Measurements from ENCODE around the gene RYR3. TPM values are rescaled to one million over a fixed set of nuclear protein-coding genes. Genes with fewer than 3 reads are reported as not detected.

Gene RYR3
- polyA plus RNA-seq, 1 donor (not counting 4 experiments of a cell fraction or from before 2014, with no cell fraction given), result 0.04 TPM

GRCh38 chr15:33706173-33706572 is 395.4 kb downstream of the RYR3 start:
- H3K27ac ChIP-seq (ENCODE audit: control insufficient read depth, insufficient read depth, low read length), result no peak overlapping the region
- FAIRE-seq (no peak), DNase-seq (ENCODE audit: low read depth, low spot score) (no peak)
- H3K9me1 ChIP-seq (ENCODE audit: control insufficient read depth, extremely low read depth, insufficient read depth, low read length), result no peaks in the 10 kb centered on the region
- H3K4me3 ChIP-seq (ENCODE audit: control insufficient read depth in 2 of 3, extremely low read depth in 1 of 3, insufficient read depth in 2 of 3, low read depth in 1 of 3, low read length in 3 of 3), result no peak overlapping the region
- H3K36me3 ChIP-seq (ENCODE audit: control insufficient read depth in 2 of 2, extremely low read depth in 1 of 2, insufficient read depth in 2 of 2, low read length in 2 of 2), result no peaks in the 10 kb centered on the region
- no peaks in the 10 kb centered on the region for H3K27me3 ChIP-seq (ENCODE audit: control insufficient read depth, extremely low read depth, insufficient read depth, low read length)
- dilution Hi-C loops (cut with MboI; ENCODE audit: extremely low pct_ligation_motif_present, low sequenced_read_pairs), result loop anchor here (25.0 kb wide), 1 partner anchor 469 kb away; no protein-coding TSS in a partner anchor
- H3K4me2 ChIP-seq (ENCODE audit: control insufficient read depth, extremely low read depth, insufficient read depth, low read depth, low read length), result no peak overlapping the region
- no peaks in the 10 kb centered on the region for H3K4me1 ChIP-seq (ENCODE audit: control insufficient read depth, extremely low read depth, insufficient read depth, low read length)
- no peak overlapping the region for H2AFZ ChIP-seq (ENCODE audit: control insufficient read depth, low read length)
- no peaks in the 10 kb centered on the region for H3K79me2 ChIP-seq (ENCODE audit: control insufficient read depth, insufficient read depth, low read length)
- no peaks in the 10 kb centered on the region for H4K20me1 ChIP-seq (ENCODE audit: control insufficient read depth, extremely low read depth, insufficient read depth, low read length)
- TF ChIP-seq EZH2 (IDR thresholded peaks at IDR 0.05; ENCODE audit: low read length) (no peak), CTCF (optimal IDR thresholded peaks at IDR 0.05 in 1 of 3, IDR thresholded peaks at IDR 0.05 in 1 of 3, conservative IDR thresholded peaks at IDR 0.05 in 1 of 3; ENCODE audit: extremely low read depth in 1 of 3, insufficient read depth in 2 of 3, low read length in 3 of 3) (no peak)
- H3K9ac ChIP-seq (ENCODE audit: control insufficient read depth, extremely low read depth, insufficient read depth, low read length), result no peak overlapping the region
- H3K9me3 ChIP-seq (ENCODE audit: control insufficient read depth, low read depth, low read length), result no peaks in the 10 kb centered on the region

- TF ChIP-seq CTCF (optimal IDR thresholded peaks at IDR 0.05 in 1 of 3, IDR thresholded peaks at IDR 0.05 in 1 of 3, conservative IDR thresholded peaks at IDR 0.05 in 1 of 3; ENCODE audit: extremely low read depth in 1 of 3, insufficient read depth in 2 of 3, low read length in 3 of 3) (no peak), EZH2 (IDR thresholded peaks at IDR 0.05; ENCODE audit: low read length) (no peak)
- Histone ChIP-seq H3K36me3 (ENCODE audit: control insufficient read depth in 2 of 2, extremely low read depth in 1 of 2, insufficient read depth in 2 of 2, low read length in 2 of 2) (no peaks in the 10 kb centered on the region), H3K79me2 (ENCODE audit: control insufficient read depth, insufficient read depth, low read length) (no peaks in the 10 kb centered on the region), H3K4me2 (ENCODE audit: control insufficient read depth, extremely low read depth, insufficient read depth, low read depth, low read length) (no peak overlapping the region), H3K9me3 (ENCODE audit: control insufficient read depth, low read depth, low read length) (no peaks in the 10 kb centered on the region), H4K20me1 (ENCODE audit: control insufficient read depth, extremely low read depth, insufficient read depth, low read length) (no peaks in the 10 kb centered on the region), H3K4me3 (ENCODE audit: control insufficient read depth in 2 of 3, extremely low read depth in 1 of 3, insufficient read depth in 2 of 3, low read depth in 1 of 3, low read length in 3 of 3) (no peak overlapping the region), H3K4me1 (ENCODE audit: control insufficient read depth, extremely low read depth, insufficient read depth, low read length) (no peaks in the 10 kb centered on the region), H3K9me1 (ENCODE audit: control insufficient read depth, extremely low read depth, insufficient read depth, low read length) (no peaks in the 10 kb centered on the region), H3K9ac (ENCODE audit: control insufficient read depth, extremely low read depth, insufficient read depth, low read length) (no peak overlapping the region), H3K27me3 (ENCODE audit: control insufficient read depth, extremely low read depth, insufficient read depth, low read length) (no peaks in the 10 kb centered on the region), H2AFZ (ENCODE audit: control insufficient read depth, low read length) (no peak overlapping the region), H3K27ac (ENCODE audit: control insufficient read depth, insufficient read depth, low read length) (no peak overlapping the region)
- DNase-seq (ENCODE audit: low read depth, low spot score) (no peak), FAIRE-seq (no peak)
- dilution Hi-C loops (cut with MboI; ENCODE audit: extremely low pct_ligation_motif_present, low sequenced_read_pairs), result loop anchor here (25.0 kb wide), 1 partner anchor 473 kb away; no protein-coding TSS in a partner anchor
Observed at GRCh38 chr15:33710748-33711147, 400.0 kb downstream of the RYR3 start.
